Rectal smooth muscle tissue (tissue), 1 donor: Measurements from ENCODE around the gene NDUFAF5.

Source experiments
- H3K27ac ChIP-seq: one replicate; pipeline ENCODE4 v1.7.0; 2013; ENCODE audit warnings: low read depth, low read length, inconsistent platforms
- H3K27me3 ChIP-seq: one replicate; pipeline ENCODE4 v1.7.0; 2013; ENCODE audit warnings: low read length; ENCODE audit not compliant: control insufficient read depth, insufficient read depth
- H3K36me3 ChIP-seq: one replicate; pipeline ENCODE4 v1.7.0; 2013; ENCODE audit warnings: low read length; ENCODE audit not compliant: control insufficient read depth, insufficient read depth
- H3K4me1 ChIP-seq: one replicate; pipeline ENCODE4 v1.7.0; 2013; ENCODE audit warnings: low read length; ENCODE audit not compliant: control insufficient read depth, insufficient read depth
- H3K4me3 ChIP-seq: one replicate; pipeline ENCODE4 v1.7.0; 2013; ENCODE audit warnings: low read length
- H3K9ac ChIP-seq: one replicate; pipeline ENCODE4 v1.7.0; 2013; ENCODE audit warnings: low read length

Gene NDUFAF5

GRCh38 chr20:13840093-13840465 is 55.3 kb downstream of the NDUFAF5 start:
- no peaks in the 10 kb centered on the region for H3K36me3 ChIP-seq
- H3K27me3 ChIP-seq, result no peaks in the 10 kb centered on the region
- no peak overlapping the region for H3K9ac ChIP-seq
- no peak overlapping the region for H3K4me3 ChIP-seq
- peaks cover 25% of the 10 kb centered on the region for H3K4me1 ChIP-seq
- H3K27ac ChIP-seq, result no peak overlapping the region

- no peaks in the 10 kb centered on the region for H3K27me3 ChIP-seq
- H3K36me3 ChIP-seq, result no peaks in the 10 kb centered on the region
- peaks cover 25% of the 10 kb centered on the region for H3K4me1 ChIP-seq
- no peak overlapping the region for H3K27ac ChIP-seq
- H3K9ac ChIP-seq, result no peak overlapping the region
- H3K4me3 ChIP-seq, result no peak overlapping the region
Observed at GRCh38 chr20:13841206-13841605, 56.4 kb downstream of the NDUFAF5 start.

GRCh38 chr20:13844296-13844695 is 59.5 kb downstream of the NDUFAF5 start:
- Histone ChIP-seq H3K9ac (no peak overlapping the region), H3K4me1 (peaks cover 14% of the 10 kb centered on the region), H3K36me3 (no peaks in the 10 kb centered on the region), H3K4me3 (no peak overlapping the region), H3K27me3 (no peaks in the 10 kb centered on the region), H3K27ac (peak overlapping the region; percentile 74)

- peak overlapping the region; percentile 63 for H3K27ac ChIP-seq
- no peaks in the 10 kb centered on the region for H3K36me3 ChIP-seq
- no peak overlapping the region for H3K4me3 ChIP-seq
- H3K27me3 ChIP-seq, result no peaks in the 10 kb centered on the region
- peaks cover 7% of the 10 kb centered on the region for H3K4me1 ChIP-seq
- no peak overlapping the region for H3K9ac ChIP-seq
Observed at GRCh38 chr20:13851279-13851678, 66.5 kb downstream of the NDUFAF5 start.

GRCh38 chr20:13852306-13852705 is 67.5 kb downstream of the NDUFAF5 start:
- H3K4me1 ChIP-seq, result peaks cover 7% of the 10 kb centered on the region
- H3K27ac ChIP-seq, result peak overlapping the region; percentile 63
- H3K4me3 ChIP-seq, result no peak overlapping the region
- H3K27me3 ChIP-seq, result no peaks in the 10 kb centered on the region
- no peak overlapping the region for H3K9ac ChIP-seq
- H3K36me3 ChIP-seq, result no peaks in the 10 kb centered on the region

GRCh38 chr20:13855613-13856012 is 70.8 kb downstream of the NDUFAF5 start:
- Histone ChIP-seq H3K9ac (no peak overlapping the region), H3K36me3 (no peaks in the 10 kb centered on the region), H3K4me3 (no peak overlapping the region), H3K27me3 (no peaks in the 10 kb centered on the region), H3K27ac (no peak overlapping the region), H3K4me1 (peaks cover 7% of the 10 kb centered on the region)

GRCh38 chr20:13856354-13856753 is 71.5 kb downstream of the NDUFAF5 start:
- Histone ChIP-seq H3K36me3 (no peaks in the 10 kb centered on the region), H3K4me1 (peaks cover 7% of the 10 kb centered on the region), H3K9ac (no peak overlapping the region), H3K4me3 (no peak overlapping the region), H3K27me3 (no peaks in the 10 kb centered on the region), H3K27ac (no peak overlapping the region)

GRCh38 chr20:13857304-13857703 is 72.5 kb downstream of the NDUFAF5 start:
- Histone ChIP-seq H3K27ac (no peak overlapping the region), H3K4me1 (no peaks in the 10 kb centered on the region), H3K4me3 (no peak overlapping the region), H3K9ac (no peak overlapping the region), H3K27me3 (no peaks in the 10 kb centered on the region), H3K36me3 (no peaks in the 10 kb centered on the region)

GRCh38 chr20:13857961-13858360 is 73.1 kb downstream of the NDUFAF5 start:
- H3K4me1 ChIP-seq, result no peaks in the 10 kb centered on the region
- H3K4me3 ChIP-seq, result no peak overlapping the region
- H3K9ac ChIP-seq, result no peak overlapping the region
- H3K27me3 ChIP-seq, result no peaks in the 10 kb centered on the region
- H3K36me3 ChIP-seq, result no peaks in the 10 kb centered on the region
- H3K27ac ChIP-seq, result no peak overlapping the region

GRCh38 chr20:13858439-13858838 is 73.6 kb downstream of the NDUFAF5 start:
- H3K4me3 ChIP-seq, result no peak overlapping the region
- H3K27me3 ChIP-seq, result no peaks in the 10 kb centered on the region
- no peaks in the 10 kb centered on the region for H3K36me3 ChIP-seq
- no peak overlapping the region for H3K27ac ChIP-seq
- no peak overlapping the region for H3K9ac ChIP-seq
- H3K4me1 ChIP-seq, result no peaks in the 10 kb centered on the region

GRCh38 chr20:13858871-13859270 is 74.0 kb downstream of the NDUFAF5 start:
- H3K4me1 ChIP-seq, result no peaks in the 10 kb centered on the region
- H3K36me3 ChIP-seq, result no peaks in the 10 kb centered on the region
- H3K9ac ChIP-seq, result no peak overlapping the region
- no peaks in the 10 kb centered on the region for H3K27me3 ChIP-seq
- H3K27ac ChIP-seq, result no peak overlapping the region
- H3K4me3 ChIP-seq, result no peak overlapping the region

GRCh38 chr20:13862245-13862644 is 77.4 kb downstream of the NDUFAF5 start:
- H3K4me3 ChIP-seq, result no peak overlapping the region

GRCh38 chr20:13863244-13863643 is 78.4 kb downstream of the NDUFAF5 start:
- Histone ChIP-seq H3K27me3 (no peaks in the 10 kb centered on the region), H3K4me3 (no peak overlapping the region), H3K4me1 (peaks cover 17% of the 10 kb centered on the region), H3K36me3 (no peaks in the 10 kb centered on the region), H3K9ac (no peak overlapping the region), H3K27ac (no peak overlapping the region)

More at GRCh38 chr20:13862245-13862644, 77.4 kb downstream of the NDUFAF5 start:
- Histone ChIP-seq H3K27me3 (no peaks in the 10 kb centered on the region), H3K4me1 (peaks cover 17% of the 10 kb centered on the region), H3K9ac (no peak overlapping the region), H3K36me3 (no peaks in the 10 kb centered on the region), H3K27ac (no peak overlapping the region)
